NCI-H2196 treated with DMSO at 0.1 percent for 48 hours (cell line): ENCODE measurements around the gene SEMA4B.
"Not testable (repeated sequence)": the region's sequence is repeated elsewhere in the genome, so short reads cannot be mapped to it uniquely, and the experiment has no call there.

Experiments
- DNase-seq: peaks from one replicate; lab custom pipeline; 2025; ENCODE audit not compliant: unreplicated experiment; lab: John Stamatoyannopoulos, UW

Gene SEMA4B

GRCh38 chr15:90257776-90258175, 56.6 kb downstream of the SEMA4B start:
- DNase-seq = no peak

GRCh38 chr15:90259524-90259923, 58.4 kb downstream of the SEMA4B start:
- no peak for DNase-seq

DNA sequence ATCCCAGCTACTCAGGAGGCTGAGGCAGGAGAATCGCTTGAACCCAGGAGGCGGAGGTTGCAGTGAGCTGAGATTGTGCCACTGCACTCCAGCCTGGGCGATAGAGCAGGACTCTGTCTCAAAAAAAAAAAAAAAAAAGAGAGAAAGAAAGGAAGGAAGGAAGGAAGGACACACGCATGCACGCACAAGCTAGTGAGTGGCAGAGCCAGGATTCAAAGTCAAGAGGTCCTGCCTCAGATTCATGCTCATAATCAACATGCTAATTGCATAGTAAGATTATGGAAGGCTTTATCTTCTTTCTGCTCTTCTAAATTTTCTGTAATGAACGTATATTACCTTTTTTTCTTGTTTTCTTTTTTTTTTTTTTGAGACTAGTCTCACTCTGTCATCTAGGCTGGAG, 59.6 kb downstream of the SEMA4B start:
- DNase-seq = not testable (repeated sequence)

GRCh38 chr15:90261811-90262210, 60.7 kb downstream of the SEMA4B start:
- DNase-seq = no peak

DNA sequence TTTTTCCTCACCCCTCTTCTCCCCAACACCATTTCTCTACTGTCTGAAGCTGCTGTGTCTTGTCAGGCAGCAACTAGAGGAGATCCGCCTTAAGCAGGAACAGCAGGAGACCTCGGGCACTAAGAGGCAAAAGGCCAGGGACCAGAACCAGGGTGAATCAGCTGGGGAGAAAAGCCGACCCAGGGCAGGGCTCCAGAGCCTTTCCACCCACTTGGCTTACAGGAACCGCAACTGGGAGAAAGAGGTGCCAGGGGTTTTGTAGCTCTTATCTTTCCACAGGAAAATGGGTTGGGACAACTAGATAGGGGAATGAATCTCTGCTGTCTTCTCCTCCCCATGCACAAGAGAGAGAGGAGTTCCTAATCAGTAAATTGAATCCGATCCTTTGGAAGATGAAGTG, 61.3 kb downstream of the SEMA4B start:
- no peak for DNase-seq

GRCh38 chr15:90264671-90265070, 63.5 kb downstream of the SEMA4B start:
- no peak for DNase-seq

- DNase-seq = peak; percentile 36
These were observed 64.3 kb downstream of the SEMA4B start, which contains the start of gene NGRN for GRCh38 chr15:90265271-90266060. Gene NGRN (plus strand): TSS chr15:90265672. CDS start chr15:90265713, 41 bp downstream.

- no peak for DNase-seq
These were observed 64.9 kb downstream of the SEMA4B start for GRCh38 chr15:90266061-90266431.

DNA sequence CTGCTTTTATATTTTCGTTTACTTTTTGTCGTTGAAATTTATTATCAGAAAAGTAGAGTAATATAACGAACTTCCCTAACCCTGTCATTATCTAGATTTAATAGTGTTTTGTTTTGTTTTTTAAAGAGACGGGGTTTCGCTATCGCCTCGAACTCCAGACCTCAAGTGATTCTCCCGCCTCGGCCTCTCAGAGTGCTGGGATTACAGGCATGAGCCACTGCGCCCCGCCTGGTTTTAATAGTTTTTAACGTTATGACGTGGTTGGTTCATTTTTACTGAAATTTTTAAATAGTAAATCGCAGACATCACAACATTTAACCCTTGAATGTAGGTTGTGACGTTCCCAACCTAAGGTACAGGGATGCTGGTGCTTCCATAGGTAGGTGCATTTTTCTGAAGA, 65.4 kb downstream of the SEMA4B start:
- DNase-seq = no peak

- DNase-seq = no peak
These were observed 67.3 kb downstream of the SEMA4B start for GRCh38 chr15:90268415-90268814.

DNA sequence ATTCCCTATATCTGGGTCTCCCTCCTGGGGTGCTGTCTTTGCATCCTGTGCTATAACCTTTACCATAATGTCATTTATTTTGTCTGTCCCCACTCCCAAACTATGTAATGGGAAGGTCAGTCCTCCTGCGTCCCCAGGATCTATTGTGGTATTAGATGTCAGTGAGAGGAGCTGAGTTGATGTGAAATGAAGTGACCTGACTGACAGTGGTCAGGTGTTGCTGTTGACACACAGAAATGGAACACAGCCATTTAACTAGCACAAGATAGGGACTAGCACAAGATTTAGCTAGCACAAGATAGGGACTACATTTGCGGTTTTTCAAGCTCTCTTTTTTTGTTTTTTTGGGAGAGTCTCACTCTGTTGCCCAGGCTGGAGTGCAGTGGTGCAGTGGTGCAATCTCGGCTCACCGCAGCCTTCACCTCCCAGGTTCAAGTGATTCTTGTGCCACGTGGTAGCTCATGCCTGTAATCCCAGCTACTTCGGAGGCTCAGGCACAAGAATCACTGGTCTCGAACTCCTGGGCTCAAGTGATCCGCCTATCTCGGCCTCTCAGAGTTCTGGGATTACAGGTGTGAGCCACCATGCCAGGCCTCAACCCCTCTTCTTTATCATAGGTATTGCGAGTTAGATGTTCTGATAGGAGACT, 69.5 kb downstream of the SEMA4B start:
- no peak for DNase-seq

DNA sequence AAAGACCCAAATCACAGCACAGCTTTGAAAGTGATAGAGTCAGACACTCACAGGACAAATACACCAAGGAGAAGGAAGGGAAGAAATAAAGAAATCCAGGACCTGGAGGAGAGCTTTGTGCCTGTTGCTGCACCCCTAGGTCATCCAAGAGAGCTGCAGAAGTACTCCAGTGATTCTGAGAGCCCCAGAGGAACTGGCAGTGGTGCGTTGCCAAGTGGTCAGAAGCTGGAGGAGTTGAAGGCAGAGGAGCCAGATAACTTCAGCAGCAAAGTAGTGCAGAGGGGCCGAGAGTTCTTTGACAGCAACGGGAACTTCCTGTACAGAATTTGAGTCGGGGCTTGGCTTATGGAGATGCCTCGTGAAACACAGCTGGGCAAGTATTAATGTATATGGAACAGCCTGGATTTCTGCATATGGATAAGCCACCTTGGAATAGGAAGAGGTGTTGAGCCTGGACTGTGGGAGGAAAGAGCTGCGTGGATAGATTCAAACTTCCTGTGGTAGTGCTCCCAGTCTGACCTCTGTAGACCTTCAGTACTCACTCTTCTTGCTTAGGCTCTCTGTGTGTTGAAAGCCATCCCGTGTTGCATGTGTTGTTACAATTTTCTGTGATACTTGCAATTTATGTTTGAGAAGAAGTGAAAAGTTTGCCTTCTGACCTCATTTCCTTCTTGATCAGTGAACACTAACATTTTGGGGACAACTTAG, 70.5 kb downstream of the SEMA4B start:
- DNase-seq = no peak

DNA sequence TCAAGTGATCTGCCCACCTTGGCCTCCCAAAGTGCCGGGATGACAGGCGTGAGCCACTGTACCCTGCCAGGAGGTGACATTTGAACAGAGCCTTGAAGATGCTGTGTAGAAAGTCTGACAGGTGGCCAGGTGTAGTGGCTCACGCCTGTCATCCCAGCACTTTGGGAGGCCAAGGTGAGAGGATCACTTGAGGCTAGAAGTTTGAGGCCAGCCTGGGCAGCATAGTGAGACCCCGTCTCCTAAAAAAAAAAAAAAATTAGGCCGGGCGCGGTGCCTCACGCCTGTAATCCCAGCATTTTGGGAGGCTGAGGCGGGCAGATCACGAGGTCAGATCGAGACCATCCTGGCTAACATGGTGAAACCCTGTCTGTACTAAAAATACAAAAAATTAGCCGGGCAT, 77.3 kb downstream of the SEMA4B start:
- not testable (repeated sequence) for DNase-seq
